ENCODE results near the gene MGMT.

The MGMT gene

GRCh38 chr10:129522041-129522585 lies 55.1 kb downstream of the MGMT start:
- no peak for DNase-seq

- DNase-seq: no peak
Measured at GRCh38 chr10:129523031-129523722, 56.1 kb downstream of the MGMT start.

- no peak for DNase-seq
Measured at GRCh38 chr10:129523723-129524316, 56.8 kb downstream of the MGMT start.

GRCh38 chr10:129524936-129525335 lies 57.9 kb downstream of the MGMT start:
- no peak for DNase-seq

GRCh38 chr10:129525401-129525801 lies 58.4 kb downstream of the MGMT start:
- no peak for DNase-seq

- DNase-seq: no peak
Measured at GRCh38 chr10:129526943-129527342, 59.9 kb downstream of the MGMT start.

- no peak for DNase-seq
Measured at GRCh38 chr10:129528376-129528978, 61.4 kb downstream of the MGMT start.

- no peak for DNase-seq
Measured at GRCh38 chr10:129530581-129530980, 63.5 kb downstream of the MGMT start.

GRCh38 chr10:129531195-129531968 lies 64.3 kb downstream of the MGMT start:
- no peak for DNase-seq

- DNase-seq: no peak
Measured at GRCh38 chr10:129531969-129532660, 65.1 kb downstream of the MGMT start.

- DNase-seq: no peak
Measured at GRCh38 chr10:129532838-129533237, 65.8 kb downstream of the MGMT start.

- DNase-seq: no peak
Measured at GRCh38 chr10:129533281-129533680, 66.2 kb downstream of the MGMT start.

- no peak for DNase-seq
Measured at GRCh38 chr10:129534826-129535225, 67.8 kb downstream of the MGMT start.

GRCh38 chr10:129536336-129536735 lies 69.3 kb downstream of the MGMT start:
- DNase-seq: no peak

GRCh38 chr10:129537151-129537550 lies 70.1 kb downstream of the MGMT start:
- no peak for DNase-seq

- DNase-seq: no peak
Measured at GRCh38 chr10:129538236-129538635, 71.2 kb downstream of the MGMT start.

- no peak for DNase-seq
Measured at GRCh38 chr10:129541200-129541599, 74.2 kb downstream of the MGMT start.

- DNase-seq: no peak
Measured at GRCh38 chr10:129541748-129542487, 74.9 kb downstream of the MGMT start.

- DNase-seq: no peak
Measured at GRCh38 chr10:129542589-129542988, 75.5 kb downstream of the MGMT start.

GRCh38 chr10:129544205-129545202 lies 77.5 kb downstream of the MGMT start:
- DNase-seq: no peak

- no peak for DNase-seq
Measured at GRCh38 chr10:129545261-129545660, 78.2 kb downstream of the MGMT start.
